ENCODE data around the gene REM2. TPM values are rescaled to one million over a fixed set of nuclear protein-coding genes. Genes with fewer than 3 reads are reported as not detected.
A peak's percentile ranks its signal among the peaks of the same experiment; 100 is the strongest.

Gene REM2
- total and polyA plus RNA-seq, 4 donors: 0.88 to 0.98 (median 0.92) TPM; not detected in 1

DNA sequence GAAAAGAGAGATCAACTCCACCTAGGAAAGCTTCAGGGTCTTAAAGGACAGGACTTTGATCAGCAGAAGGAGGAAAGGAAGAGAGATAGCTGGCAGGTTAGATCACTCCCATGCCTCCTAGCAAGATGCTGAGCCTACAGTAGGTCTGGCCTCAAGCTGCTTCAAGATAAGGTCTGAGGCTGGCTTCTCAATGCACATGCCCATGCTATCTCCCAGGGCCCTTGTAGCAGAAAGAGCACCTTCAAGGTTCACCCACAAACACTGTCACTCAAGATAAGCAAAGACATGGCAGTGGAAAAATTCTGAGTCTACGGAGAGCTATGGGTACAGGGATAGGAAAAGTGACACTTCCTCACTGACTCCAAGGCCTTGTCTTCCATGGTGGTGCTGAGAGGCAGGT lies 14.3 kb downstream of the REM2 start:
- H3K27me3 ChIP-seq (ENCODE audit: control insufficient read depth in 3 of 3, insufficient read depth in 3 of 3, low read length in 2 of 3): no peaks in the 10 kb centered on the region
- no peak overlapping the region for H3K27ac ChIP-seq (ENCODE audit: low read depth in 1 of 2, low read length in 1 of 2)
- DNase-seq: no peak
- H3K4me3 ChIP-seq: no peak overlapping the region
- H3K36me3 ChIP-seq (ENCODE audit: control insufficient read depth in 4 of 4, insufficient read depth in 4 of 4, low read length in 4 of 4): peaks cover 13 to 25% (median 18%) of the 10 kb centered on the region in 4 donors
- H3K4me1 ChIP-seq (ENCODE audit: control insufficient read depth in 5 of 5, insufficient read depth in 5 of 5, low read length in 5 of 5): peaks cover 3 to 12% (median 10%) of the 10 kb centered on the region in 5 donors
- WGBS, 2 donors: 92 to 100% methylated on average over 1 of the region's 1 CpG
- ATAC-seq (ENCODE audit: insufficient read depth, low FRiP score): no peak
- no peaks in the 10 kb centered on the region for H3K9me3 ChIP-seq (ENCODE audit: control insufficient read depth in 4 of 4, insufficient read depth in 3 of 4, low read length in 3 of 4)
- TF ChIP-seq, protein P1, sequence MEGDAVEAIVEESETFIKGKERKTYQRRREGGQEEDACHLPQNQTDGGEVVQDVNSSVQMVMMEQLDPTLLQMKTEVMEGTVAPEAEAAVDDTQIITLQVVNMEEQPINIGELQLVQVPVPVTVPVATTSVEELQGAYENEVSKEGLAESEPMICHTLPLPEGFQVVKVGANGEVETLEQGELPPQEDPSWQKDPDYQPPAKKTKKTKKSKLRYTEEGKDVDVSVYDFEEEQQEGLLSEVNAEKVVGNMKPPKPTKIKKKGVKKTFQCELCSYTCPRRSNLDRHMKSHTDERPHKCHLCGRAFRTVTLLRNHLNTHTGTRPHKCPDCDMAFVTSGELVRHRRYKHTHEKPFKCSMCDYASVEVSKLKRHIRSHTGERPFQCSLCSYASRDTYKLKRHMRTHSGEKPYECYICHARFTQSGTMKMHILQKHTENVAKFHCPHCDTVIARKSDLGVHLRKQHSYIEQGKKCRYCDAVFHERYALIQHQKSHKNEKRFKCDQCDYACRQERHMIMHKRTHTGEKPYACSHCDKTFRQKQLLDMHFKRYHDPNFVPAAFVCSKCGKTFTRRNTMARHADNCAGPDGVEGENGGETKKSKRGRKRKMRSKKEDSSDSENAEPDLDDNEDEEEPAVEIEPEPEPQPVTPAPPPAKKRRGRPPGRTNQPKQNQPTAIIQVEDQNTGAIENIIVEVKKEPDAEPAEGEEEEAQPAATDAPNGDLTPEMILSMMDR (IDR thresholded peaks at IDR 0.05; ENCODE audit: control extremely low read depth, extremely low read depth): no peak
- H3K9ac ChIP-seq (ENCODE audit: insufficient read depth in 1 of 2, low read length in 2 of 2): no peak overlapping the region

GRCh38 chr14:22898302-22899090 lies 15.5 kb downstream of the REM2 start:
- Histone ChIP-seq H3K9ac (ENCODE audit: insufficient read depth in 1 of 2, low read length in 2 of 2) (no peak overlapping the region), H3K4me1 (ENCODE audit: control insufficient read depth in 5 of 5, insufficient read depth in 5 of 5, low read length in 5 of 5) (peaks cover 3 to 12% (median 10%) of the 10 kb centered on the region in 5 donors), H3K4me3 (no peak overlapping the region), H3K36me3 (ENCODE audit: control insufficient read depth in 4 of 4, insufficient read depth in 4 of 4, low read length in 4 of 4) (peaks cover 20 to 30% (median 24%) of the 10 kb centered on the region in 4 donors), H3K27me3 (ENCODE audit: control insufficient read depth in 3 of 3, insufficient read depth in 3 of 3, low read length in 2 of 3) (no peaks in the 10 kb centered on the region), H3K27ac (ENCODE audit: low read depth in 1 of 2, low read length in 1 of 2) (peak overlapping the region in 1 of 2 donors; percentile 6), H3K9me3 (ENCODE audit: control insufficient read depth in 4 of 4, insufficient read depth in 3 of 4, low read length in 3 of 4) (no peaks in the 10 kb centered on the region)
- TF ChIP-seq, protein P1 (IDR thresholded peaks at IDR 0.05; ENCODE audit: control extremely low read depth, extremely low read depth): no peak
- DNase-seq: no peak
- 70 to 73% methylated on average over 8 of the region's 8 CpGs for WGBS, 2 donors
- no peak for ATAC-seq (ENCODE audit: insufficient read depth, low FRiP score)

DNA sequence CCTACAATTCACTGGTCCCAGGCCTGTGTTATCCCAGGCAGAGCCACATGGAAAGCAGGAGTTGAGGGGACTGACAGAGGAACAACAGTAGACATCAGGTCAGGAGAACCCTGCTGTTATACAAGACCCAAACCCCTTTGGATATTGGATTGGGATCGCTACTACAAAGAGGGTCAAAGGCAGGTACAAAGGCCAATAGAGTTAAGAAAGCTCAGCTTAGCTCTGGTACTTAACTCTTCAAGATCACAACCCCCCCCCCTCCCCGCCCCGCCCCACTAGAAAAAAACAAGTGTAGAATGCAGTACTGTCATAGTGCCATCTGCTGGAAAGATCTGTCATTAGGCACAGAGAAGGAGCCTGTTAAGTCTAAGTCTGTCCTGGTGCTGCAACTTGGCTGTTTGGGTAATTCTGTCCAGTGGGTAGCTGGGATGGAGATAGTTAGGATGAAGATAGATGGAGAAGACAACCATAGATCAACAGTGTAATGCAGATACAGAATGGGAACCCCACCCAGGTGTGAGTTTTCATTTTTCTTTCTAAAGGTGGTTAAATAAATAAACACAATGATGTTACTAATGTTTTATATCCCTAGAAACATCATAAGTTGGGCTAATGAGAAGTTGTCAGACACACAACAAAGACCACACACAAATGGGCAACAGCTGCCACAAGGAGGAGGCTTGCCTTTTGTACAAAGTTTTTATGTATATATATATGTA lies 17.2 kb downstream of the REM2 start:
- DNase-seq (peak; percentile 65 to 73 (median 71)), ATAC-seq (ENCODE audit: insufficient read depth, low FRiP score) (no peak)
- no peaks in the 10 kb centered on the region for H3K9me3 ChIP-seq (ENCODE audit: control insufficient read depth in 4 of 4, insufficient read depth in 3 of 4, low read length in 3 of 4)
- no peaks in the 10 kb centered on the region for H3K27me3 ChIP-seq (ENCODE audit: control insufficient read depth in 3 of 3, insufficient read depth in 3 of 3, low read length in 2 of 3)
- H3K4me1 ChIP-seq (ENCODE audit: control insufficient read depth in 5 of 5, insufficient read depth in 5 of 5, low read length in 5 of 5): peaks cover 3 to 12% (median 10%) of the 10 kb centered on the region in 5 donors
- no peak overlapping the region for H3K27ac ChIP-seq (ENCODE audit: low read depth in 1 of 2, low read length in 1 of 2)
- no peak overlapping the region for H3K9ac ChIP-seq (ENCODE audit: insufficient read depth in 1 of 2, low read length in 2 of 2)
- no peak overlapping the region for H3K4me3 ChIP-seq
- H3K36me3 ChIP-seq (ENCODE audit: control insufficient read depth in 4 of 4, insufficient read depth in 4 of 4, low read length in 4 of 4): peaks cover 32 to 47% (median 37%) of the 10 kb centered on the region in 4 donors
- 40 to 65% methylated on average over 3 of the region's 3 CpGs for WGBS, 2 donors
- TF ChIP-seq, protein P1 (IDR thresholded peaks at IDR 0.05; ENCODE audit: control extremely low read depth, extremely low read depth): peak; percentile 11

Measured in lung (tissue), 12 donors.